NCI-H1694 treated with DMSO at 0.1 percent for 48 hours (cell line): ENCODE measurements around the gene EPHA7.

Experiments
- DNase-seq: peaks from one replicate; lab custom pipeline; 2025; lab: John Stamatoyannopoulos, UW

The EPHA7 gene

DNA sequence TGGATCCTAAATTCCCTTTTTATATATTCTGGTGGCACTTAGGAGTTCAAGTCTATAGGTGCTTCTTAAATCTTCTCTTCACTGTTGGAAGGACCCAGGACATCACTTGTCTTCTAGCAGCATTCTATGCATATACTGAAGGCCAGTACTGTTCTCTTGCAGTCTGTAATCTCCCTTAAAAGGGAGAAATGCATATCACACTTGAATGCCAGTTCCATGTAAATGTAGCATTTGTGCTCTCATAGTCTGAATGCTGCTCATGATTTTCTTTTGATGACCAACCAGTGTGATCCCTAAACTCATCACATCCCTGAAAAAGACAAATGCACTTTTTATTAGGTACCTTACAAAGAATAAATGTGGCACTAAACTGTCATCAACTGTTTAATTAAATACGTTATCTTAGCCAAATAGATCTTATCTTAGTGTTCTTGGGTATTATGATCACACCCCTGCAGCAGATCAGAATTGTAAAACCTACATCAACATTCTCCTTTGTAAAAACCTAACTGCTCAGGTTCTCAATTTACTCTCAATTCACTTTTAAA is 176.1 kb downstream of the EPHA7 start:
- no peak for DNase-seq

DNA sequence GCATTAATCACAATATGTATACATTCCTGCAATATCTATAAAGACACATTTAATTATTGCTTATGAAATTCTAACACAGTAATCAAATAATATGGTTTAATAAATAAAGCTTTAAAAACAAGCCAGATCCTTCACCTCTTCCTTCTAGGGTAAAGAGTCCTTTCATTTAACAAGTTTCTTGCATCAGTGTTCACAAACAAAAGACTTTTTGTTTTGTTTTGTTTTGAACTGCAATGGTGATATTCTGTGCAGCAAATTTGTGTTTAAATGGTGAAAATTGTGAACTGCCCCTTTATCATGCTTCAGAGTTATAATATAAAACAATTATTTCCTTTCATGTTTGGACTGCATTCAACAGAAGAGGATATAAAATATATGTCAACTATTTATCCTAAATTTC is 177.3 kb downstream of the EPHA7 start:
- DNase-seq, result no peak

DNA sequence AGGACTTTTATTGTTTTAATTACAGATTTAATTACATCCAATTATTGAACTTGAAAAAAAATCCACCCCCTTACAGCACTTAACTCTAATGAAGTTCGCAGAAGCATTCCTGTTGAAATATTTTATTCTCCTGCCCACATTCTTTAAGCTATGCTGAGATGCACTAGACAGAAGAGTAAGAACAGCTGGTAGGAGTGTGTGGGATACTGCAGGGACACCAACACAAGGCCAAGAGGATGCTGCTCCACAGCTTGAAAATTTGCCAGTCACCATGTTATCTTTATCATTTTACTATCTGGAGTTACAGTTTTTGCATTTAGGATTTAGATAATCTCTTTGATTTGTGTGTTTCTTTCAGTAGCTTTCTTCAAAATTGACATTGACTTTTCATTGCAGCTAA is 180.7 kb downstream of the EPHA7 start:
- DNase-seq, result no peak

- DNase-seq, result no peak
These were observed 183.6 kb downstream of the EPHA7 start for GRCh38 chr6:93235775-93236174.

- DNase-seq, result no peak
These were observed 192.5 kb downstream of the EPHA7 start for GRCh38 chr6:93226822-93227221.

DNA sequence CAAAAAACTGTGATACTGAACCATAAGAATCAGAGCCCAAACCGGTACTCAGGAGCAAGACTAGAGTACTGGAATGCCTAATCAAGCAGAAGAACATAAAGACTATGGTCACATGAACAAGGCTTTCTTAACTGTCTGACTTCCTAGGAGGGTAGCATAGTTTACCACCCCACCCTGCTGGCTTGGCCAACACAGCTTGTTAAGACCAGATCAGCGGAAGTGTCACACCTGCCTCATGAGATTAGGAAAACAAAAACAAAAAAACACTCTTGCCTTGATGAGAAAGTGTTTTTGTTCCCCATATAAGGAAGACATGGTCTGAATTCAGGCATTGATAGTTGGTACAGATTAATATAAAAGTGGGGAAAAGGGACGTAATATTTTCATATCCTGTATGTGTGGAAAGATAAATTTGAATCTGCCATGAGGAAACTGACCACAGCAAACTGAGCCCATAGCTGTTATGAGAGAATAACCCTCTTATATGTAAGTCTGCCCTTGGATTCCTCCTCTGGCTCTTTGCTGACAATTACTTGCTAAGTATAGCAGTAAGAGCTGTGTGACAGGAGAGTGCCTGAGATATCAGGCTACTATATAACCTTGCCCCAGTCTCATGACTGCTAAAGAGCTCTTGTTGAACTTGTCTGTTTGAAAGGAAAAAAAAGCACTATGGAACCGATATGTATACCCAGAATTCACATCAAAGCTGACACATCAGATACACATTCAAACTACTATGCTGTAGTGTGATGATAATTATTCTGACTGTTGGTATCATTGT is 197.1 kb downstream of the EPHA7 start:
- DNase-seq, result no peak

- no peak for DNase-seq
These were observed 199.9 kb downstream of the EPHA7 start for GRCh38 chr6:93219447-93219846.

DNA sequence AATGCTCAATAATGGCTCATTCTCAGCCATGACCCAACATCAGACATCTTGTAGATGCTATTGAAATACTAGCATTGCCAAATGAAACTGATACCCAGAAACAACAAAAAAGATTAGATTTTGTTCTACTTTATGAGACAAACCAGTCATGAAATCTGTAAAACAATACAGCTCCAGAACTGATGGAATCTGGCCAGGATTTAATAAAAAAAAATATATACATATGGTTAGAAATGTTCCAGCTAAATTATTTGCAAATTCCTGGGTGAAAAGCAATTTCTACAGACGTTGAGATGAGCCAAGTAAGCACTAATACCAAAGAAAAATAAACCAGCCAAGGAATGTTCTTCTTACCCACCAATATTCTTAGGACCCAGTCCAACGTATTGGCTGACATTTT is 201.3 kb downstream of the EPHA7 start:
- peak; percentile 8 for DNase-seq

DNA sequence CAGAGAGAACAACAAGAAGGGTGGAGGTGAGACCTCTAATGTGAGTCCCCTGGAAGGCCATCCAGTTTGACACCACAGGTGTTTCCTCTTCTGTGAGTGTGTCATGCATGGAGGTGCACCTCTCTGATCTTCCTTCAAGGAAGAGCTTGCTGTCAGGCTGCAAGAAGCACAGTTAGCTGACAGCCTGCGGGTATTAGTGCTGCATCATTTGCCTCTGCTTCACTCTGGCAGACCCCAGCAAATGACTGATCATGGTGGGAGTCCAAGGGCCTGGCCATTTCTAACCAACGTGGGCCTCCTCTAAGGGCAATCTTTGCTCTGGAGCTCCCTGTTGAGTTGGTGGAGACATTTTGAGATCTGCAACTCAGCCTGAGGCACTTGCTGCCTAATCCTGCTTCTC is 206.3 kb downstream of the EPHA7 start:
- DNase-seq, result no peak

DNA sequence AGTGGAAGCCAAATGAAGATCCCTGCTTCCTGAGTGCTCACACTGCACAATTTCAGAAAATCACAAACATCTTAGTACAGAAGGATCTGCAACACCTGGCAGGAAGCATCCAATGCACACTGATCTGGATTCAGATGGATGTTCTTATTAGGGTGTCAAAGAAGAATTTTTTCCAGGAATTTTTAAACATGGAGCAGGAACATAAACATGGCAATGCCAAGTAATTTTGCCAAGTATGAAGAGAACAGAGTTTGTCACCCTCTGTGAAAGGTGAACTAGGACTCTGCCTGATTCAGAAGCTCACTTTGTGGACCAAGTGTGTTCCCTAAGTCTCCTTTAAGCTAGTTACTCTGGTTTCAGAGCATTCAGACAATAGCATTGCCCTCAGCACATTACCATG is 208.5 kb downstream of the EPHA7 start:
- no peak for DNase-seq

GRCh38 chr6:93209358-93209757 is 210.0 kb downstream of the EPHA7 start:
- DNase-seq, result no peak

DNA sequence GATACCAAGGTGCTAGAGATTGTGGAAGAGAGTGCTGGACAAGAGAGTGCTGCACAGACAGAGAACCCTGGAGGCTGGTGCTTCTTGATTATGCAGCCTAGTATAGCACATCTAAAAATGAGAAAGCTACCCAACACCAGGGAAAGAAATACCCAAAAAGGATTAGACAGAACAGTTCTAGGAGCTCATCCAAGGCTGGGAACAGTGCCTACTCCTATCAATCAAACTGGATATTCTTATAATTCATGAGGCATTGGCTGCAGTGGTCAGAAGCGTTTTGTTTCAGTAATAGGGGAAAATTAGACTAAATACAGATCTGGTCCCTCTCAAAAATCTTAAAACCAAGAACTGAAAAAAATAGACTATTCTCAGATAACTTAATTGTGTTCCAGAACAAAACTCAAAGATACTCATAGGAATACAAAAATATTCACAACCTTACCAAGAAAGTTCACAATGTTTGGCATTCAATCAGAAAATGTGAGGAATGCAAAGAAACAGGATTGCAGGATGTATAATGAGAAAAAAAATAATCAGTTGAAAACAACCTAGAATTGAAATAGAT is 222.9 kb downstream of the EPHA7 start:
- DNase-seq, result no peak

DNA sequence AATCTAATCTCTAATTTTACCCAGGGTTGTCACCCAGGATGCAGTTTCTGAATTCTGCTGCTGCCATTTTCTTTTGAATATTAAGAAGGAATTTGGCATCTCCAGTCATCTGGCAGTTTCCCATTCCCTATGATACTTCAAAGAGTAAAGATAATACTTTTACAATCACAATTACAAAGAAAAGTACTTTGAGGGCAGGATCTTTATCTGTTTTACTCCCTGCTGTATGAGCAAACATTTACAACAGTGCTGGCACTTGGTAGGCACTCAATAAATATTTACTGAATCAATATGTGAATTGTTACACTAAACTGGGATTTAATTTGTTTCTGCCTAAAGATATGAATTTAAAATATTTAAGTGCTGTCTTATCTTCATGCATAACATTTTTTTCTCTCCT is 224.9 kb downstream of the EPHA7 start:
- no peak for DNase-seq

GRCh38 chr6:93193868-93194267 is 225.5 kb downstream of the EPHA7 start:
- no peak for DNase-seq
